HCT116 (cell line): ENCODE results near the gene PCCA. TPM values are rescaled to one million over a fixed set of nuclear protein-coding genes. Genes with fewer than 3 reads are reported as not detected.

ENCODE experiments used
- ATAC-seq: fragments of 200-7000 bp; cut with Tn5 transposase; 2 replicates; pipeline ENCODE4 v1.9.1; 2020; ENCODE audit warnings: mild to moderate bottlenecking, moderate library complexity
- BruUV-seq: library from RNA; stranded (reverse); fragments of 400-500 nt; replicated peaks from 2 replicates; lab custom pipeline; 2021; lab: Mats Ljungman, UMichigan
- CTCF ChIA-PET: fragments of 300-600 bp; sonication (Branson Sonifier 250); formaldehyde crosslinking; loops from one replicate; lab custom pipeline; 2021; ENCODE audit warnings: antibody characterized with exemption; lab: Charles Lee
- POLR2A ChIA-PET: fragments of 300-600, 350-600 bp; sonication (Branson Sonifier 250); formaldehyde crosslinking; loops from one replicate; lab custom pipeline; 2021; ENCODE audit warnings: antibody characterized with exemption; lab: Charles Lee
- RAD21 ChIA-PET, 2 experiments: fragments of 300-600 bp; sonication (Branson Sonifier 250); formaldehyde crosslinking; loops; one replicate each; lab custom pipeline; 2023; ENCODE audit warnings: low total read pairs in 2 of 2; ENCODE audit not compliant: uncharacterized antibody in 2 of 2, unreplicated experiment in 2 of 2, low non-redundant PET in 1 of 2; lab: Charles Lee
- DNase-seq: peaks from one replicate; pipeline ENCODE4 v3.0.0-alpha.2; 2010; ENCODE audit warnings: low read depth, low spot score
- H2AFZ ChIP-seq: fragments of 200-600 bp; shearing (Covaris generic), sonication (generic); 2 replicates; pipeline ENCODE4 v1.6.1; 2017; ENCODE audit warnings: low read depth, mixed run types, mixed read lengths, antibody characterized with exemption, low read length; ENCODE audit not compliant: poor library complexity, severe bottlenecking
- H3K27ac ChIP-seq: 2 replicates; pipeline ENCODE4 v1.5.1; 2012; ENCODE audit warnings: low read depth, low read length
- H3K27me3 ChIP-seq: fragments of 200-600 bp; sonication (generic); 2 replicates; pipeline ENCODE4 v1.6.1; 2016; ENCODE audit warnings: mixed run types, low read length, mixed read lengths; ENCODE audit not compliant: insufficient read depth
- H3K36me3 ChIP-seq, 2 experiments: fragments of 200-500 bp in 1 of 2; fragments of 200-600 bp in 1 of 2; sonication (Bioruptor generic) in 1 of 2; sonication (generic) in 1 of 2; 2 replicates each; pipeline versions ENCODE4 v1.5.1 to v1.6.1; 2014 to 2016; ENCODE audit warnings: low read length in 2 of 2, inconsistent platforms in 1 of 2, mixed read lengths in 1 of 2, mixed run types in 1 of 2; ENCODE audit not compliant: insufficient read depth in 2 of 2, control insufficient read depth in 1 of 2
- H3K4me1 ChIP-seq, 2 experiments: fragments of 200-600 bp in 1 of 2; sonication (generic) in 1 of 2; 2 replicates each; pipeline versions ENCODE4 v1.5.1 to v1.6.1; 2012 to 2017; ENCODE audit warnings: low read length in 2 of 2, inconsistent platforms in 1 of 2, mild to moderate bottlenecking in 1 of 2, mixed read lengths in 1 of 2, mixed run types in 1 of 2, moderate library complexity in 1 of 2; ENCODE audit not compliant: insufficient read depth in 2 of 2, control insufficient read depth in 1 of 2
- H3K4me2 ChIP-seq: fragments of 200-600 bp; sonication (generic); 2 replicates; pipeline ENCODE4 v1.6.1; 2017; ENCODE audit warnings: mixed run types, low read length, mixed read lengths
- H3K4me3 ChIP-seq, 2 experiments: fragments of 200-600 bp in 1 of 2; sonication (generic) in 1 of 2; replicated peaks in 1 of 2; 2 replicates each; pipeline ENCODE4 v1.5.1; 2011 to 2016; ENCODE audit warnings: low read length in 2 of 2, control low read depth in 1 of 2, low read depth in 1 of 2, mild to moderate bottlenecking in 1 of 2, mixed read lengths in 1 of 2, mixed run types in 1 of 2
- H3K79me2 ChIP-seq: fragments of 200-600 bp; sonication (generic); 2 replicates; pipeline ENCODE4 v1.6.1; 2017; ENCODE audit warnings: mild to moderate bottlenecking, mixed run types, low read length, moderate library complexity, mixed read lengths; ENCODE audit not compliant: insufficient read depth
- H3K9ac ChIP-seq: fragments of 200-600 bp; sonication (generic); 2 replicates; pipeline ENCODE4 v1.6.1; 2016; ENCODE audit warnings: low read length, mixed read lengths
- H3K9me2 ChIP-seq: fragments of 200-600 bp; sonication (generic), shearing (Covaris generic); 2 replicates; pipeline ENCODE4 v1.6.1; 2017; ENCODE audit warnings: mixed run types, mild to moderate bottlenecking, moderate library complexity; ENCODE audit not compliant: insufficient read depth
- H3K9me3 ChIP-seq, 2 experiments: fragments of 200-500 bp in 1 of 2; fragments of 200-600 bp in 1 of 2; sonication (Bioruptor generic) in 1 of 2; sonication (generic) in 1 of 2; 2 replicates each; pipeline ENCODE4 v1.6.1; 2014 to 2017; ENCODE audit warnings: low read length in 2 of 2, mixed read lengths in 2 of 2, inconsistent platforms in 1 of 2, low read depth in 1 of 2, mild to moderate bottlenecking in 1 of 2, mixed run types in 1 of 2, moderate library complexity in 1 of 2; ENCODE audit not compliant: control insufficient read depth in 1 of 2, insufficient read depth in 1 of 2
- H4K20me1 ChIP-seq: fragments of 200-600 bp; sonication (generic), shearing (Covaris generic); 2 replicates; pipeline ENCODE4 v1.6.1; 2017; ENCODE audit warnings: mixed run types, mild to moderate bottlenecking, moderate library complexity; ENCODE audit not compliant: insufficient read depth
- CEBPB ChIP-seq: IDR thresholded peaks from 2 replicates; pipeline ENCODE4 v1.6.1; 2012; ENCODE audit warnings: low read depth
- EGR1 ChIP-seq: IDR thresholded peaks from 2 replicates; pipeline ENCODE4 v1.6.1; 2012; ENCODE audit warnings: low read depth
- ELF1 ChIP-seq: IDR thresholded peaks from 2 replicates; pipeline ENCODE4 v1.6.1; 2012; ENCODE audit warnings: low read depth, borderline replicate concordance
- EZH2 ChIP-seq: fragments of 200-600 bp; sonication (generic); IDR thresholded peaks from 2 replicates; pipeline ENCODE4 v1.6.1; 2017; ENCODE audit warnings: antibody characterized with exemption, mixed run types
- FOSL1 ChIP-seq: IDR thresholded peaks from 2 replicates; pipeline ENCODE4 v1.6.1; 2012; ENCODE audit warnings: low read depth
- JUND ChIP-seq: IDR thresholded peaks from 2 replicates; pipeline ENCODE4 v1.6.1; 2012
- MAX ChIP-seq: IDR thresholded peaks from 2 replicates; pipeline ENCODE4 v1.6.1; 2012
- POLR2A ChIP-seq: IDR thresholded peaks from 2 replicates; pipeline ENCODE4 v1.7.0; 2011; ENCODE audit warnings: borderline replicate concordance; ENCODE audit not compliant: insufficient read depth, insufficient read length; ENCODE audit errors: extremely low read depth
- POLR2AphosphoS5 ChIP-seq: IDR thresholded peaks from 2 replicates; pipeline ENCODE4 v1.6.1; 2011; ENCODE audit warnings: mild to moderate bottlenecking, low read depth, low read length, moderate library complexity
- RAD21 ChIP-seq: IDR thresholded peaks from 2 replicates; pipeline ENCODE4 v1.6.1; 2012; ENCODE audit warnings: low read depth, mild to moderate bottlenecking
- REST ChIP-seq: IDR thresholded peaks from 2 replicates; pipeline ENCODE4 v1.6.1; 2012; ENCODE audit warnings: low read depth
- SP1 ChIP-seq: IDR thresholded peaks from 2 replicates; pipeline ENCODE4 v1.6.1; 2012; ENCODE audit warnings: low read depth
- SRF ChIP-seq: IDR thresholded peaks from 2 replicates; pipeline ENCODE4 v1.6.1; 2012; ENCODE audit warnings: low read depth
- TCF7L2 ChIP-seq: IDR thresholded peaks from 2 replicates; pipeline ENCODE4 v1.7.0; 2011; ENCODE audit warnings: borderline replicate concordance, inconsistent platforms; ENCODE audit not compliant: insufficient read depth, insufficient read length; ENCODE audit errors: extremely low read depth
- YY1 ChIP-seq: IDR thresholded peaks from 2 replicates; pipeline ENCODE4 v1.6.1; 2011; ENCODE audit warnings: low read length, low read depth, moderate library complexity, mild to moderate bottlenecking; ENCODE audit not compliant: insufficient replicate concordance; ENCODE audit errors: extremely low read depth
- ZBTB33 ChIP-seq: IDR thresholded peaks from 2 replicates; pipeline ENCODE4 v1.6.1; 2011; ENCODE audit warnings: mild to moderate bottlenecking, low read length, moderate library complexity; ENCODE audit not compliant: insufficient replicate concordance; ENCODE audit errors: extremely low read depth
- ZFX ChIP-seq: fragments of 450-650 bp; IDR thresholded peaks from 2 replicates; pipeline ENCODE4 v1.6.1; 2017
- ZNF274 ChIP-seq: fragments of 200-500 bp; sonication (Bioruptor generic); IDR thresholded peaks from 2 replicates; pipeline ENCODE4 v1.6.1; 2014; ENCODE audit warnings: mild to moderate bottlenecking, low read depth, low read length, inconsistent platforms
- intact Hi-C: fragments of 100-400 bp; cut with micrococcal nuclease; formaldehyde crosslinking; loops from 2 replicates; pipeline ENCODE4 v1.10.0; 2022
- total RNA-seq: library from RNA; stranded (reverse); gene quantifications from one replicate; pipeline ENCODE4 v1.2.1, GENCODE V29; 2021; ENCODE audit not compliant: unreplicated experiment
- TF ChIP-seq, protein P1 (sequence below): IDR thresholded peaks from 2 replicates; pipeline ENCODE4 v1.6.1; 2012

Gene PCCA
- total RNA-seq, 1 experiment from 2014 or later: 23.0 TPM

DNA sequence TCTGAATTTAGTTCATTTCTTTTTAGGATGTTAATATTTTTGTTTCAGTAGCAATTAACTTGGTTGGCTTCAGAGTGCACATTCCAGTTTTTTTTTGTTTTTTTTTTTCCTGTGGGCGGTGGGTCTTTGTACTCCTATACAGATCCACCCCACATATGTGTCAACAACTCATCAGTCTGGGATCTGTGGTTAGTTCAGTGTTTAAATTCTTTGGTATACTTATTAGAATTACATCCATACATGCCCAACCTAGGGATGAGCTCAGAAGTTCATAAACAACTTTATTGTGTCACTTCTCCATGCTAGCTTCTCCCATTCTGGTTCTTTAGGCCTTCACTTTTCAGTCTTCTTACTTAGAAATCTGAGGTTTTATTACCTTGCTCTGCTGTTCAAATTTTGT lies 50.9 kb downstream of the PCCA start:
- Histone ChIP-seq H3K27me3 (no peaks in the 10 kb centered on the region), H3K4me2 (no peak overlapping the region), H3K9ac (no peak overlapping the region), H4K20me1 (no peaks in the 10 kb centered on the region), H3K9me3 (no peaks in the 10 kb centered on the region)
- no peak for DNase-seq
- CTCF ChIA-PET: no interaction called here
- intact Hi-C loops: no loop called here
- no peak for TF ChIP-seq EZH2
- TF ChIP-seq, protein P1, sequence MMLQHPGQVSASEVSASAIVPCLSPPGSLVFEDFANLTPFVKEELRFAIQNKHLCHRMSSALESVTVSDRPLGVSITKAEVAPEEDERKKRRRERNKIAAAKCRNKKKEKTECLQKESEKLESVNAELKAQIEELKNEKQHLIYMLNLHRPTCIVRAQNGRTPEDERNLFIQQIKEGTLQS: no peak
- no peak for TF ChIP-seq YY1
- TF ChIP-seq MAX: no peak
- TF ChIP-seq TCF7L2: no peak
- no peak for TF ChIP-seq POLR2AphosphoS5
- no peak for TF ChIP-seq ZFX
- no peak for TF ChIP-seq CEBPB
- TF ChIP-seq JUND: no peak
- TF ChIP-seq SRF: no peak
- no peak for TF ChIP-seq RAD21
- no peak for TF ChIP-seq EGR1
- no peak for TF ChIP-seq ELF1
- no peak for TF ChIP-seq FOSL1
- TF ChIP-seq SP1: no peak
- no peak for TF ChIP-seq POLR2A
- no peak for TF ChIP-seq REST
- no peak for TF ChIP-seq ZNF274
- no peak for TF ChIP-seq ZBTB33
- TF ChIP-seq, all 23 proteins: peak for 0
- peaks cover 0 to 5% of the 10 kb centered on the region in 2 experiments; a peak in 2 of 4 replicates for H3K4me1 ChIP-seq
- RAD21 ChIA-PET: no interaction called here
- ATAC-seq: no peak
- H3K79me2 ChIP-seq: no peaks in the 10 kb centered on the region
- no peak overlapping the region for H3K27ac ChIP-seq
- H3K36me3 ChIP-seq: no peaks in the 10 kb centered on the region
- no peak overlapping the region for H2AFZ ChIP-seq
- BruUV-seq: no TSS peak
- POLR2A ChIA-PET: no interaction called here
- H3K9me2 ChIP-seq: no peaks in the 10 kb centered on the region
- H3K4me3 ChIP-seq: no peak overlapping the region
